GM19035 (cell line): ENCODE results near the gene USP40.

Experiments
- ATAC-seq: cut with Tn5 transposase; IDR thresholded peaks from one replicate; pipeline ENCODE4 v1.9.1; 2021; ENCODE audit not compliant: unreplicated experiment

USP40 gene

GRCh38 chr2:233433794-233434193 lies 132.8 kb downstream of the USP40 start:
- no peak for ATAC-seq

GRCh38 chr2:233433029-233433428 lies 133.6 kb downstream of the USP40 start:
- no peak for ATAC-seq

GRCh38 chr2:233430651-233431050 lies 135.9 kb downstream of the USP40 start:
- ATAC-seq, result no peak

- no peak for ATAC-seq
Observed at GRCh38 chr2:233430081-233430480, 136.5 kb downstream of the USP40 start.

GRCh38 chr2:233429175-233429897 lies 137.2 kb downstream of the USP40 start:
- no peak for ATAC-seq

GRCh38 chr2:233428438-233428837 lies 138.1 kb downstream of the USP40 start:
- ATAC-seq, result no peak

- no peak for ATAC-seq
Observed at GRCh38 chr2:233428008-233428407, 138.6 kb downstream of the USP40 start.

GRCh38 chr2:233426619-233427342 lies 139.8 kb downstream of the USP40 start:
- ATAC-seq, result no peak
